Measurements from ENCODE around the gene C1QL1. TPM values are rescaled to one million over a fixed set of nuclear protein-coding genes. Genes with fewer than 3 reads are reported as not detected.
"Not testable (repeated sequence)": the region's sequence is repeated elsewhere in the genome, so short reads cannot be mapped to it uniquely, and the experiment has no call there.

The C1QL1 gene
- total RNA-seq, 1 donor from 2014 or later: under 0.01 TPM

DNA sequence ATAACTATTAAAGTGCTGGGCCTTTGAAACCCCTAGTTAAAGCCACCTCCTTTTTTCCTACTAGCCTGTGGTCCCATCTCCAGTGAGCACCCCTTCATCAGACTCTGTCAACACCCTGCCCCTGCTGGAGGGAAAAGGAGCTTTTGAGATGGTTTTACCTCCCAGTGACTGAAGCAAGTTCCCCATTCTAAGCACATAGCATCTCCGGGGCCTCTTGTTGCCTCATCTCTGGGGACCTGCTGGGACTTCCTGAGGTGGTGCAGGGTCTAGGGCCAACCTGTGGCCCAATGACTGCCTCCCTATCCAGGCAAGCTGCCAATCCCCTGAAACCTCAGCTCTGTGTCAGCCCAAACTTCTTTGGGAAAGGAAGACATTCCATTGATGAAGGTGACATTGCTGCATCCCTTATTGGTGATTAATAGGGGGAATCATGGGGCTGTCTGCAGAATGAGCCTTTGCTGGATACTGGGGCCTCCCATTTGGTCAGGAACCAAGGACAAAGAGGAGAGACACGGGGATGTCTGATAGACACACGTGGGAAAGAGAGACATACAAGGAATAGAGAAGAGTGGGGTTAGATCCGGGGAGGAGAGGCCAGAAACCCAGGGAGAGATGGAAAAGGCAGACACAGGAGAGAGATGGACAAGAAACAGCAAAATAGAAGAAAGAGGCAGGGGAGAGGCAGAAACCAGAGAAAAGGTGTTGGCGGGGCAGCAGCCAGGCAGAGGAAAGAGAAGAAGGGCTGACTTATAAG lies 2.4 kb downstream of the C1QL1 start:
- DNase-seq (ENCODE audit: low read depth in 2 of 2): no peak

DNA sequence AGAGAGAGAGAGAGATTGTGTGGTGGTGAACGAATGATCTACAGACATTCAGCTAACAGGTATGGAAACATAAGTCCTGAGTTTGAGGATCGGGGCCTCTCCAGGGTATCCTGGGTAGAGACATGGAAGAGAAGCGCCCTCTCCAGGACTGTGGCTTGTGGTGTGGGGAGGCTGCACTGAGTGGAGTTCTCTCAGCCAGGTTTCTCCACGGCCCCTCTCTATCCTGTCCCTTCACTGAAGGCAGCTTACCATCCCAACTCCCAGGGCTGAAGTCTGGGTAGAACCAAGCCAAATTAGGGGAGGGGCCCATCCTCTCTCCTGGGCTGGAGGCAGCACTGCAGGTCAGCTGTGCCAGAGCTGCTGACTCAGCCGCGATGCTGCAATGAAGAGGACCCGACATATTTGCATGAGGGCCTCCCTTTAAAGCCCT lies 6.2 kb downstream of the C1QL1 start:
- DNase-seq (ENCODE audit: low read depth in 2 of 2): no peak

GRCh38 chr17:44960691-44961090 lies 7.4 kb downstream of the C1QL1 start:
- DNase-seq (ENCODE audit: low read depth in 2 of 2): no peak

DNA sequence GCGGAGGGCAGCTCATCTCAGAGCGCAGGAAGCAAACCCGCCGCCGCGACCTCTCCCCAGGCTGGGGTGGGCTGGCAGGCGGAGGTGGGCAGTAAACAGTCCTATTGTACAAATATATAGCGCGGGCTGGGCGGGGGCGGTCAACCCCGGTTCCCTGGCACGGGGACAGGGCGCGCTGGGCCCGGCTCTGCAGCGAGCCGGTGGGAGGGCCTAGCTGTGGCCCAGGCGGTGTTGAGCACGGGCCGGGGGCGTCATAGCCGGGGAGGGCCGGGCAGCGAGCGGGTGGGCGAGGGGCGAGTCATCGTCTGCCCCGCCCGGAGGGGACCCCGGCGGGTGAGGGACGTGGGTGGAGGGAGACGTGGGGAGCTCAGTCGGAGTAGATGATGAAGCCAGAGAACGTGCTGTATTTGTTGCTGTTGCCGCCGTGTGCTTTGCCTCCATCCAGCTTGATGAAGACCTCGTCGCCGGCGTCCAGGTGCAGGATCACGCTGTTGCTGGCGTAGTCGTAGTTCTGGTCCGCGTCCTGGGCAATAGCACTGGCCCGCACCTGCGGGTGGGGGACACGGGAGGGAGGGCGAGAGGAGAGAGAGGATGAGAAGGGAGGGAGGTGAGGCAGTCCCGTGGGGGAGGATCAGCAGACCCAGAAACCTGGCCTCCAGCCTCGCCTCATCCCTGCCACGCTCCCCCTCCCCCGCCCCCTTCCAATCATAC lies 8.1 kb downstream of the C1QL1 start:
- DNase-seq (ENCODE audit: low read depth in 2 of 2): peak in 1 of 2 donors; percentile 14

GRCh38 chr17:44956998-44957981 lies 10.8 kb downstream of the C1QL1 start:
- no peak for DNase-seq (ENCODE audit: low read depth in 2 of 2)

GRCh38 chr17:44955674-44956425 lies 12.3 kb downstream of the C1QL1 start:
- DNase-seq (ENCODE audit: low read depth in 2 of 2): no peak

- no peak for DNase-seq (ENCODE audit: low read depth in 2 of 2)
Observed at GRCh38 chr17:44952946-44953475, 15.1 kb downstream of the C1QL1 start.

- no peak for DNase-seq (ENCODE audit: low read depth in 2 of 2)
Observed at GRCh38 chr17:44948315-44948795, 19.7 kb downstream of the C1QL1 start.

DNA sequence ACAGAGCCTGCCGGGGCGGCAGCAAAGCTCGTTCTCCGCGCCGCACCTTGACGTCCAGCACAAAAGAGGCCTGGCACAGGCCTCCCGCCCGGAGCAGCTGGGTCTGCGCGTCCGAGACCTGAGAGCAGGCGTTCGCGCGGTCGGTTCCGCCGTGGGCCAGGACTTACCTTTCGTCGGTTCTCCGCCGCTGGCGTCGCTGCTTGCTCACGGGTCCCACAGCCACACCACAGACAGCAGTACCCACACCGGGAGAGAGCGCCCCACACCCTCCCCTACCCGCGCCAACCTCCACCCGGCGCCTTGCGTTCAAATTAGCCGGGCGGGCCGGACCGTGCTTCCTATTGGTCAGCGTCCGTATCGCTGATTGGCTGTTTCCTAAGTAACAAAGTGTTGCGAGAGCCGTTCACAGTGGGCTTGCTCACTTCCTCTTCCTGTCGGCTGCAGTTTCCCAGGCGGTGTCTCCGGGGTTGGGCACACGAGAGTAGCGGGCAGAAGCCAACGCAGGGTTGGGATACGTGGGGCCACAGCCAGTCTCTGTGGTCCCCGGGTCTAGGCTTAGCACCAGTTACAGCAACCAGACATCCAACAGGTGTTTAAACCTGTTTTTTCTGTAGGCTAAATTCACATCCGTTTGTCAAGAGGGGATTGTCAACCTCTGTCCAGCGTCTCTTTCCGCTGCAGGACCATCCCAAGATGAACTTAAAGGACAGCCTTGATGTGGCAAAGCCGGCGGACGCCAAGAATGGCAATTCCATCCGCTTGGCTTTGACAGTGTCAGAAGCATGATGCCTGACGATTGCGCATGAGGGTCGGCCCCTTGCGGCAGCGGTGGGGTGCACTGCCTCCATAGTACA lies 20.4 kb downstream of the C1QL1 start, which contains the start of gene KIF18B:
TSS of gene KIF18B (minus strand) at position 313 of the 854 bp plus-strand sequence. CDS start 11,429 bp downstream, outside the sequence.
- DNase-seq (ENCODE audit: low read depth in 2 of 2): peak; percentile 97

DNA sequence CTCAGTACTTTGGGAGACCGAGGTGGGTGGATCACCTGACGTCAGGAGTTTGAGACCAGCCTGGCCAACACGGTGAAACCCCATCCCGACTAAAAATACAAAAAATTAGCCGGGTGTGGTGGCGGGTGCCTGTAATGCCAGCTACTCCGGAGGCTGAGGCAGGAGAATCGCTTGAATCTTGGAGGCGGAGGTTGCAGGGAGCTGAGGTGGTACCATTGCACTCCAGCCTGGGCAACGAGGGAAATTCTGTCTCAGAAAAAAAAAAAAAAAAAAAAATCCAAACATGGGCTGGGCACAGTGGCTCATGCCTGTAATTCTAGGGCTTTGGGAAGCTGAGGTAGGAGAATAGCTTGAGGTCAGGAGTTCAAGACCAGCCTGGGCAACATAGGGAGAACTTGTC lies 22.5 kb downstream of the C1QL1 start:
- not testable (repeated sequence) for DNase-seq (ENCODE audit: low read depth in 2 of 2)

GRCh38 chr17:44942456-44942855 lies 25.6 kb downstream of the C1QL1 start:
- no peak for DNase-seq (ENCODE audit: low read depth in 2 of 2)

DNA sequence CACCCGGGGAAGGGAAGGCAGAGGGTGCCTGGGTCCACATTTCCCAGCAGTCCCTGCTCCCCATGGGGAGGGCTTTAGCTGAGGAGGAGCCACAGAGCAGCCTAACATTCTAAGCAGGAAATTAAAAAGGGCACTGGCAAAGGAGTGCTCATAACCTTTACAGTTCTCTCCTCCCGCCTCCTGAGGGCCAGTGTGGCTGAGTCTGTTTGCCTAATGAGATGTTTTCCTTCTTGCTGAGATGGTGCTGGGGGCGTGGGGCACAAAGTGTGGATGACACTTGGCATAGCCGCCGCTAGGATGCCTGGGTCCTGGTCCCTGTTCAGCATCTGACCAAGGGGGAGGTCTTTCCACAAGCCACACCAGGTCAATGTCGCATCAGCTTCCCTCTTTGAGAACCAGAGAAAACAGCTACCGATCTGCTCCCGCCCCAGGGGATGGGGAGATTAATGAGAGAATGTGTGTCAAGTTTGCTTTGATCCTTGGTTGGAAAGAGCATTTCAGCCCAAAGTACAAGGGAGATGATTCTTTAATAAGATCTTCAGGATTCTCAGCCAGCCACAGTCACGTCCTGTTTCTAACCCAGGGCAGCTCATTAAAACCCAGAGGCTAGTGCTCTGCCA lies 26.3 kb downstream of the C1QL1 start:
- no peak for DNase-seq (ENCODE audit: low read depth in 2 of 2)

- no peak for DNase-seq (ENCODE audit: low read depth in 2 of 2)
Observed at GRCh38 chr17:44940768-44941167, 27.3 kb downstream of the C1QL1 start.

- peak in 1 of 2 donors; percentile 65 for DNase-seq (ENCODE audit: low read depth in 2 of 2)
Observed at GRCh38 chr17:44940317-44940716, 27.8 kb downstream of the C1QL1 start.

DNA sequence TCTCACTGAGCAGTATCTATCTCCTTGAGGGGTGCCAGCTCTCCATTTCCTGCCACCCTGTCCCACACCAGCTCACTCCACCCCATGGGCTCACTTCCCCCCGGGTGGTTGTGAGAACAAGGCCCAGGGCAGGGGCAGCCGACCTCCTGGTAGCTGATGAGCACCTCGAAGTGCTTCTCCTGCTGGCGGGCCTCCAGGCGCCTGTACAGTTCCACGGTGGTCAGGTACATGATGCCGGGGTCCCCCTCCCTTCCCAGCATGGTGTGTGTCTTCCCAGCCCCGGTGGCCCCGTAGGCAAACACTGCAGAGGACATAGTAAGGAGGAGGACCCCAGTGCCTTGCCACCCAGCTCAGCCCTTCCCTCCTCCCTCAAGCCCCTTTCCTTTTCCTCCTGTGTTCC lies 33.0 kb downstream of the C1QL1 start:
- DNase-seq (ENCODE audit: low read depth in 2 of 2): no peak

DNA sequence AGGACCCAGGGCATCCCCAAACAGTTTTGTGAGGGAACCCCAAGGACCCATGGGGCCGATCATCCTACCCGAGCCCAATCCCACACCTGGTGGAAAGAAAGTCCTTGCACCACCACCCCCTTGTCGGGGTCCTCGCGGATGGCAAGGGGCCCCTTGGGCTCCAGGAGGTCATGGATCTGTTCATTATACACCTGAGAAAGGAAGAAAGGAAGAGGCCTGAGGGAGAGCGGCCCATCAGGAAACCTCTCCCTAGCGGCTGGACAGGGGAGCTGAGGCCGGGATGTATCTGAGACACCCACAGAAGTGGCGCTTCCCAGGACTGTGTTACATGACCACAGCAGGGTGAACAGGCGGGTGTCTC lies 33.4 kb downstream of the C1QL1 start:
- no peak for DNase-seq (ENCODE audit: low read depth in 2 of 2)

GRCh38 chr17:44933824-44934744 lies 34.0 kb downstream of the C1QL1 start:
- DNase-seq (ENCODE audit: low read depth in 2 of 2): no peak

- no peak for DNase-seq (ENCODE audit: low read depth in 2 of 2)
Observed at GRCh38 chr17:44932787-44933097, 35.4 kb downstream of the C1QL1 start.

All from lung microvascular endothelial cell (primary cell).